Ecto neural progenitor cell (in vitro differentiated cells): ENCODE data around the gene FANCD2.
"Not testable (repeated sequence)": the region's sequence is repeated elsewhere in the genome, so short reads cannot be mapped to it uniquely, and the experiment has no call there.

Experiments used
- DNase-seq: peaks from one replicate; pipeline ENCODE4 v3.0.0-alpha.2; 2018; ENCODE audit warnings: low spot score

The FANCD2 gene

DNA sequence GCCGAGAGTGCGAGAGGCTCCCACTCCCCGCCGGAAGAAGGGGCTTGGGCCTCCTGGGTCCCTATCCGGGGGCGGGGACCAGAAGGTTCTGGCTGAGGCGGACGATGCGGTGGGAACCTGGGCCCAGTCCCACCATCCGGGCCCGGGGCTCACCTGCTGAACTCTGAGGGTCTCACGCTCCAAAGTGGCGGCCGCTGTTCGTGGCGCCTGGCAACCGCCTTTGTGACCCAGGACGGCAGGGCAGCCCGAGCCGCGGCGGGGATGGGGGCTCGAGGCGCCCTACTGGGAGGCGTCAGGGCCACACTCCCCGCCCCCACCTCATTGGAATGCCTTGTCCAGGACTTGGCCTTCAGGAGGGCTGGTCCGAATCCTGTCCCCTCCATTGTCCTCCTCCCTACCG, 81.9 kb downstream of the FANCD2 start, which contains the start of gene FANCD2OS:
Gene FANCD2OS, minus strand, starts transcription at position 165 of the 400 bp plus-strand sequence. CDS start 3,481 bp downstream, outside the sequence.
- no peak for DNase-seq

DNA sequence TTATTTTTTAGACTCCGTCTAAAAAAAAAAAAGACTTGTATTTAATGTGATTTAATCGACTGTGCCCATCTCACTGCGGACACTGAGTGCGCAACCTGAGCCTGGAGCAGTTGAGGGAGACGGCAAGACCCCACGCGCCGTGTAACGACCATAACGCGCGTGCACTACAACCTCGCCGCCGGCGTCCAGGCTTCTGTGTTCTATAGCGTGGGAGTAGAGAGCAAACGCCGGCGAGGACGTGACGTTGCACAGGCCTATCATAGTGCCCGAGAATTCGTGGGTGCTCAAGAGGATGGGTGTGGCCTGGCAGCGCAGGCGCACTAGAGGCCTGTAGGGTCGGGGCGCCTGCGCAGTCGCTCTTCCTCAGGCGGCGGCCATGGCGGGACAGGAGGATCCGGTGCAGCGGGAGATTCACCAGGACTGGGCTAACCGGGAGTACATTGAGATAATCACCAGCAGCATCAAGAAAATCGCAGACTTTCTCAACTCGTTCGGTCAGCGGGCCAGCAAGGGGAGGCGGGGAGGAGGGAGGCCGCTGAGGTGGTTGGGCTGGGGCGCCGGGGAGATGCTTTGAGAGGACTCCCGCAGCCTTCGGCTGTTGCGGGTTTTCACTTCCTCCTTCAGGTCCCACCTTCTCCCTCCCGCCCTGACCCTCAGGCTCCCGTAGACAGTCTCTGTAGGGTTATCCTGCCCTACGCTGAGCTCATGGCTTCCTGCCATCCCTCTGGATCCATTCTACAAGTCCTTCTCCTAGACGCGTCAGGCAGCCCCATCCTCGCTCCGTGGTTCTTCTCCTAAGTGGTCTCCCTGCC, 89.3 kb downstream of the FANCD2 start, which contains the start of gene BRK1:
Gene BRK1, plus strand, starts transcription at position 350 of the 812 bp plus-strand sequence. Its CDS starts 27 bp downstream, at position 377.
- DNase-seq, result peak; percentile 94

DNA sequence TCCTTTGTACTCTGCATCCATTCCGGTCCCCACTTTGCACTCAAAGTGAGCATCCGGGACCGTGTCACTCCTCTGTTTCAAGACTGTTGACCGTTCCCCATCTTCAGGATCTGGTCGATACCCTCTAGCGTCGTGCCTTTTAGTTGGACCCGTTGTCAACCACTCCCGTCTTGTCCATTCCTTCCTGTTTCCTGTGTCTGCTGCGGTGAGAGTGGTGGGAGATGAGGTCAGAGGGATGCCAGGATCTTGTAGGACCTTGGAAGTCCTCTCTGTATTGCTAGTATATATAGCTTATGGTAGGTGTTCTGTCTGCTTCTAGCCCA, 89.9 kb downstream of the FANCD2 start:
- no peak for DNase-seq

DNA sequence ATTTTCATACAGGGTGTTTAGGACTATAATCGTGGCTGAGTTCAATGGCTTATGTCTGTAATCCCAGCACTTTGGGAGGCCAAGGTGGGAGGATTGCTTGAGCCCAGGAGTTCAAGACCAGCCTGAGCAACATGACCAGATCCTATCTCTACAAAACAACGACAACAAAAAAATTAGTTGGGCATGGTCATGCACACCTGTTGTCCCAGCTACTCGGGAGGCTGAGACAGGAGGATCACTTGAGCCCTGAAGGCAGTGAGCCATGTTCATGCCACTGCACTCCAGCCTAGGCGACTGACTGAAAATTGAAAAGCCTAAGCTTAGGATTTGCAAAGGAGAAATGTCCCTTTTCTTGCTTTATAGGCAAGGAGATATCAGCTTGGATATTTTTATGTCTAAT, 90.7 kb downstream of the FANCD2 start:
- DNase-seq, result no peak

DNA sequence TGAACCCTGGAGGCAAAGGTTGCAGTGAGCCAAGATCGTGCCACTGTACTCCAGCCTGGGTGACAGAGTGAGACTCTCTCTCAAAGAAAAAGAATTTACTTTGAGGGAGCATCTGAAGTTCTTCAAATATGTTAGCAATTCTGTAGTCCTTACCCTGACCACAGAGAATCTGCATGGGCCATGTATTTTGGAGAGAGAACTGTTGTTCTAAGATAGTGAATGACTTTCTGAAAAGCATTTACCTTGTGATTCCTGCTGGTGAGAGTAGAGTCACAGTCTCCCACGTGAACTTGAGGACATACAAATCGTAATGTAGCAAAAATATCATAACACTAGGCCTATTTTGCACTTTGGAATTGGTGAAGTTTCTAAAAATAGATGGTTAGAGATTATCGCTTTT, 93.1 kb downstream of the FANCD2 start:
- no peak for DNase-seq

DNA sequence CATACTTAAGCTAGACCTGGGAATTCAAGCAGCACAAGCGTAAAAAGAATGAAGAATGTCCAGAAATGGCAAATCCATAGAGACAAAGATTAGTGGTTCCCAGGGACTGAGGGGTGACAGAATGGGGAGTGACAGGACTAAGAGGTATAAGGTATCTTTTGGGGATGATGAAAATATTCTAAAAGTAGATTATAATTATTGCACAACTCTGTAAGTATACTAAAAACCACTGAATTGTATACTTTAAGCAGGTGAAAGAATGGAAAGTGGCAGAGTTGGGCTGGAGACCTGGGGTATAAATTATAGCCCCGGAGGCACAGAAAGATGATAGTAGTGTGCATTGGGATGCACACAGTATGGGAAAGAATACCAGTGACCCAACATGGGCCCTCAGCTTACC, 94.8 kb downstream of the FANCD2 start:
- DNase-seq, result no peak

DNA sequence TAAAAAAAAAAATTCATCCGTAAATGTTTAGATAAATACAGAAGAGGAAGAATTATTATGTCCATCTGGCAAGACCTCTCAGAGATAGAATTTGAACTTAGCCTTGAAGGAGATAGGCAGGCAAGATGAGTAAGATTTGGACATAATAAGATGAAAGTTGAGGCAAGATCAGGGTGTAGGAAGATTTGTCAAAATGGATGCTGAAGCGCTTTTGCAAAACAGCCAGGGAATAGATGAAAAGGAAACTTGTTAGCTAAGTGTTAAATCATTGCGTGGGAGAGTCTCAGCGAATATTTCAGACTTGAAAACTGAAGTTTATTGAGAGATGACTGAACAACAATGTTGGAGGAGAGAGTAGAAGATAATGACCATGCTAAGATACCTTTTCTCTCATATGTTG, 96.5 kb downstream of the FANCD2 start:
- DNase-seq, result no peak

DNA sequence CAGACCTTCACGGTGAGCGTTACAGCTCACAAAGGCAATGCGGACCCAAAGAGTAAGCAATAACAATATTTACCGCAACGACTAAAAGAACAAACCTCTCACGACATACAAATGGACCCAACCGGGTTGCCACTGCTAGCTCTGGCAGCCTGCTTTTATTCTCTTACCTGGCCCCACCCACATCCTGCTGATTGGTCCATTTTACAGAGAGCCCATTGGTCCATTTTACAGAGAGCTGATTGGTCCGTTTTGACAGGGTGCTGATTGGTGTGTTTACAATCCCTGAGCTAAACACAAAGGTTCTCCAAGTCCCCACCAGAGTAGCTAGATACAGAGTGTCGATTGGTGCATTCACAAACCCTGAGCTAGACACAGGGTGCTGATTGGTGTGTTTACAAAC, 109.6 kb downstream of the FANCD2 start:
- not testable (repeated sequence) for DNase-seq

DNA sequence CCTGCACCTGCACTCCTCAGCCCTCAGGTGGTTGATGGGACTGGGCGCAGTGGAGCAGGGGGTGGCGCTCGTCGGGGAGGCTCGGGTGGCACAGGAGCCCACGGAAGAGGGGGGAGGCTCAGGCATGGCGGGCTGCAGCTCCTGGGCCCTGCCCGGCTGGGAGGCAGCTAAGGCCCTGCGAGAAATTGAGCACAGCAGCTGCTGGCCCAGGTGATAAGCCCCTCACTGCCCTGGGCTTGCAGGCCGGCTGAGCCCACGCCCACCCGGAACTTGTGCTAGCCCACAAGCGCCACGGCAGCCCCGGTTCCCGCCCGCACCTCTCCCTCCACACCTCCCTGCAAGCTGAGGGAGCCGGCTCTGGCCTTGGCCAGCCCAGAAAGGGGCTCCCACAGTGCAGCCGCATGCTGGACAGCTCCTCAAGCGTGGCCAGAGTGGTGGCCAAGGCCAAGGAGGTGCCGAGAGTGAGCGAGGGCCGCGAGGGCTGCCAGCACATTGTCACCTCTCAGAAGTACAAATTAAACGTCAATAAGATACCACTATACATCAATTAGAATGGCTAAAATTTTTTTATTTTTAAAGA, 110.3 kb downstream of the FANCD2 start:
- DNase-seq, result no peak

DNA sequence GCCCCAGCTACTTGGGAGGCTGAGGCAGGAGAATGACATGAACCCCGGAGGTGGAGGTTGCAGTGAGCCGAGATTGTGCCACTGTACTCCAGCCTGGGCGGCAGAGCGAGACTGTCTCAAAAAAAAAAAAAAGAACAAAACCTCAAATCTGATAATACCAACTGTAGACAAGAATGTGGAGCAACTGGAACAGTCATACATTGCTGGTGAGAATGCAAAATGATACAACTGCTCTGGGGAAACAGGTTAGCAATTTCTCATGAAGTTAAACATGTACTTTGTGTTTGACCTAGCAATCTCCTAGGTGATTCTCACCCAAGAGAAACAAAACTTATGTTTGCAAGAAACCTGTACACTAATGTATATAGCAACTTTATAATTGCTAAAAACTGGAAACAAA, 110.9 kb downstream of the FANCD2 start:
- no peak for DNase-seq

DNA sequence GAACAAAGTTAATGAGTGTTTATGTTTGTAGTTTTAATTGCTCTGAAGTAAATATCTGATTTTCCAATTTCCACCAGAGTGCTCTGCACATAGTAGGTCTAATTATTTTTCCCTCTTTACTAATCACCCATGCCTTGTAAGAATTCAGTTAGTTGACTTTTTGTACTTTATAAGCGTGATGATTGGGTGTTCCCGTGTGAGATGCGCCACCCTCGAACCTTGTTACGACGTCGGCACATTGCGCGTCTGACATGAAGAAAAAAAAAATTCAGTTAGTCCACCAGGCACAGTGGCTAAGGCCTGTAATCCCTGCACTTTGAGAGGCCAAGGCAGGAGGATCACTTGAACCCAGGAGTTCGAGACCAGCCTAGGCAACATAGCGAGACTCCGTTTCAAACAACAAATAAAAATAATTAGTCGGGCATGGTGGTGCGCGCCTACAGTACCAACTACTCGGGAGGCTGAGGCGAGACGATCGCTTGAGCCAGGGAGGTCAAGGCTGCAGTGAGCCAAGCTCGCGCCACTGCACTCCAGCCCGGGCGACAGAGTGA, 114.8 kb downstream of the FANCD2 start:
- DNase-seq, result no peak

DNA sequence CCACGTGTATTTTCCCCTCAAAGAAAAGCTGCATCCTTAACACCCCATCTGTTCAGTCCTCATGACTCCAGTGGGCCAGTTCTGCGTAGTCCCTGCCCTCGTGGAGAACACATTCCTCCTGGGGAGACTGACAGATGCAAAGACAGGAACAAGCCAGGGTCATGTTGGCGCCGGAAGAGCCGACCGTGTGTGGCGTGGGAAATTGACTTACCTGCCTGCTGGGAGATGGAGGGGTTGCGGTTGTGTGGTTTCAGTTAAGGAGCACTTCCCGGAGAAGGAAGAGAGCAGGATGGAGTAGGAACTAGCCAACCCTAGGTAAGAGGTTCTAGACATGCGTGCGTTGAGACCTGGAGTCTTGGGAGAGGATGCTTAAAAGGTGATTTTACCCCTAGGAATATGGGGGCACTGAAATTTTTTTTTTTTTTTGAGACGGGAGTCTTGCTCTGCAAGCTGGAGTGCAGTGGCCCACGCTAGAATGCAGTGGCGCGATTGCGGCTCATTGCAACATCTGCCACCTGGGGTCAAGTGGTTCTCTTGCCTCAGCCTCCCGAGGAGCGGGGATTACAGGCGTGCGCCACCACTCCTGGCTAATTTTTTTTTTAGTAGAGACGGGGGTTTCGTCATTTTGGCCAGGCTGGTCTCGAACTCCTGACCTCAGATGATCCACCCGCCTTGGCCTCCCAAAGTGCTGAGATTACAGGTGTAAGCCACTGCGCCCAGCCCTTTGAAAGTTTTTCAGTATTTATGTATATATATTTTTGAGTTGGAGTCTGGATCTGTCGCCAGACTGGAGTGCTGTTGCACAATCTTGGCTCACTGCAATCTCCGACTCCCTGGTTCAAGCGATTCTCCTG, 116.7 kb downstream of the FANCD2 start:
- no peak for DNase-seq

DNA sequence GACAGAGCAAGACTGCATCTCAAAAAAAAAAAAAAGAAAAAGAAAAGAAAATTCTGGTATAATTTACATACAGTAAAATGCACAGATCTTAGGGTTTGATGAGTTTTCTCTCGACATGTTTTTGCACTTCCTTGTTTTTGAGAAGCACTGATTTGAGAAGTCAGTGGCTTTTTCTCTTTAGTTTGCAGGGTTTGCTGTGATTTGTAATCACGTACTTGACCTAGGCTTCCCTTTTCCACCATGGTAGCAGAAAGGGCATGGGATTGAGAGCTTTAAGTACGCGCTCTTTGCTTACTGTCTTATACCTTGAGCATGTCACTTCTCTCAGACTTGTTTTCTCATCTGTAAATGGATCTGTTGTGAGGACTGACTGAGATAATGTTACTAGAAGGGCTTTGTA, 119.4 kb downstream of the FANCD2 start:
- no peak for DNase-seq

DNA sequence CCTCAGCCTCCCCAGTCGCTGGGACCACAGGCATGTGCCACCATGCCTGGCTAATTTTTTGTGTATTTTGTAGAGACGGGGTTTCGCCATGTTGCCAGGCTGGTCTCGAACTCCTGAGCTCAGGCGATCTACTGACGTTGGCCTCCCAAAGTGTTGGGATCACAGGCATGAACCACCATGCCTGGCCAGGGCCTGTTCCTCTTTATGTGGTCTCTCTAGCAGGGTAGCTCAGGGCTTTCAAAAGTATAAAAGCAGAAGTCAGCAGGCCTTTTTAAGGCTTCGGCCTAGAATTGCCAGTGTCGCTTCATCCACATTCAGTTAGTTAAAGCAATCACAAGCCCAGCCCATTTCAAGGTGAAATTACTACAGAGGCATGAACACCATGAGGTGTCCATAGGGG, 123.0 kb downstream of the FANCD2 start:
- DNase-seq, result no peak

DNA sequence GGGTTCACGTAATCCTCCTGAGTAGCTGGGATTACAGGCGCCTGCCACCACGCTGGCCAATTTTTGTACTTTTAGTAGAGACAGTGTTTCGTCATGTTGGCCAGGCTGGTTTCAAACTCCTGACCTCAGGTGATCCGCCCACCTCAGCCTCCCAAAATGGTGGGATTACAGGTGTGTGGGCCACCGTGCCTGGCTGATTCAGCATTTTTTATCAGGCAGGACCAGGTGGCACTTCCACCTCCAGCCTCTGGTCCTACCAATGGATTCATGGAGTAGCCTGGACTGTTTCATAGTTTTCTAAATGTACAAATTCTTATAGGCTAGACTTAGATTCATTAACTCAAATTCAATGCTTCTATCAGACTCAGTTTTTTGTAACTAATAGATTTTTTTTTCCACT, 124.8 kb downstream of the FANCD2 start:
- DNase-seq, result no peak
